IMR-90 (cell line): Measurements from ENCODE around the gene CHST2. TPM values are rescaled to one million over a fixed set of nuclear protein-coding genes. Genes with fewer than 3 reads are reported as not detected.

Experiments
- ATAC-seq: fragments of 200-7000 bp; cut with Tn5 transposase; 2 replicates; pipeline ENCODE4 v1.9.1; 2020; ENCODE audit warnings: low read depth, mild to moderate bottlenecking, moderate library complexity
- BruUV-seq: library from RNA; stranded (reverse); fragments of 400-500 nt; replicated peaks from 2 replicates; lab custom pipeline; 2021; lab: Mats Ljungman, UMichigan
- CTCF ChIA-PET: fragments of 300-600 bp; formaldehyde crosslinking; extraction: SDS; loops from one replicate; lab custom pipeline; 2021; ENCODE audit warnings: antibody characterized with exemption; lab: Yijun Ruan, JAX
- POLR2A ChIA-PET: fragments of 300-600 bp; sonication (Branson Sonifier 250); formaldehyde crosslinking; loops from one replicate; lab custom pipeline; 2022; ENCODE audit warnings: antibody characterized with exemption; ENCODE audit not compliant: unreplicated experiment; lab: Charles Lee
- DNase-seq: peaks from one replicate; pipeline ENCODE4 v3.0.0; 2013
- H2AFZ ChIP-seq: replicated peaks from 2 replicates; pipeline ENCODE3; 2013; ENCODE audit warnings: low read length, mild to moderate bottlenecking; ENCODE audit not compliant: poor library complexity
- H2AK5ac ChIP-seq: 2 replicates; pipeline ENCODE4 v1.6.1; 2013; ENCODE audit warnings: low read depth, low read length, inconsistent platforms
- H2AK9ac ChIP-seq: replicated peaks from 2 replicates; pipeline ENCODE3; 2013; ENCODE audit warnings: mild to moderate bottlenecking, low read depth, low read length, moderate library complexity; ENCODE audit not compliant: poor library complexity
- H2BK120ac ChIP-seq: 2 replicates; pipeline ENCODE4 v1.6.1; 2013; ENCODE audit warnings: low read depth, low read length, inconsistent platforms
- H2BK15ac ChIP-seq: 3 replicates; pipeline ENCODE4 v1.6.1; 2013; ENCODE audit warnings: low read depth, low read length, inconsistent platforms
- H2BK20ac ChIP-seq: 2 replicates; pipeline ENCODE4 v1.6.1; 2013; ENCODE audit warnings: low read depth, mild to moderate bottlenecking, inconsistent platforms, low read length, moderate library complexity
- H2BK5ac ChIP-seq: 2 replicates; pipeline ENCODE4 v1.6.1; 2013; ENCODE audit warnings: mild to moderate bottlenecking, low read depth, low read length, inconsistent platforms; ENCODE audit not compliant: poor library complexity, severe bottlenecking
- H3K14ac ChIP-seq: replicated peaks from 2 replicates; pipeline ENCODE4 v1.6.1; 2013; ENCODE audit warnings: low read depth, low read length, inconsistent platforms
- H3K18ac ChIP-seq: 2 replicates; pipeline ENCODE4 v1.6.1; 2013; ENCODE audit warnings: low read depth, low read length, control low read depth
- H3K23ac ChIP-seq: 2 replicates; pipeline ENCODE4 v1.6.1; 2013; ENCODE audit warnings: low read depth, low read length, inconsistent platforms
- H3K27ac ChIP-seq: 2 replicates; pipeline ENCODE4 v1.5.1; 2013; ENCODE audit warnings: mild to moderate bottlenecking, control low read depth, low read length; ENCODE audit not compliant: insufficient read depth
- H3K27me3 ChIP-seq: 2 replicates; pipeline ENCODE4 v1.6.1; 2013; ENCODE audit warnings: low read length; ENCODE audit not compliant: control insufficient read depth, insufficient read depth
- H3K36me3 ChIP-seq: 2 replicates; pipeline ENCODE4 v1.6.1; 2013; ENCODE audit warnings: low read length, mixed read lengths; ENCODE audit not compliant: control insufficient read depth, insufficient read depth
- H3K4ac ChIP-seq: 2 replicates; pipeline ENCODE4 v1.6.1; 2013; ENCODE audit warnings: low read depth, low read length, inconsistent platforms
- H3K4me1 ChIP-seq: 2 replicates; pipeline ENCODE4 v1.6.1; 2013; ENCODE audit warnings: low read length, mixed read lengths; ENCODE audit not compliant: control insufficient read depth, insufficient read depth
- H3K4me2 ChIP-seq: 2 replicates; pipeline ENCODE4 v1.6.1; 2013; ENCODE audit warnings: low read depth, mild to moderate bottlenecking, control low read depth, low read length, moderate library complexity
- H3K4me3 ChIP-seq: 2 replicates; pipeline ENCODE4 v1.5.1; 2013; ENCODE audit warnings: low read depth, mild to moderate bottlenecking, control low read depth, low read length, moderate library complexity; ENCODE audit not compliant: insufficient read depth
- H3K56ac ChIP-seq: 2 replicates; pipeline ENCODE4 v1.6.1; 2013; ENCODE audit warnings: low read length, inconsistent platforms; ENCODE audit not compliant: insufficient read depth; ENCODE audit errors: extremely low read depth
- H3K79me1 ChIP-seq, 2 experiments: 2 replicates each; pipeline ENCODE4 v1.6.1; 2013; ENCODE audit warnings: low read length in 2 of 2, inconsistent platforms in 1 of 2, low read depth in 1 of 2
- H3K9ac ChIP-seq: 2 replicates; pipeline ENCODE4 v1.6.1; 2013; ENCODE audit warnings: low read depth, low read length, control low read depth
- H3K9me1 ChIP-seq: 2 replicates; pipeline ENCODE4 v1.6.1; 2013; ENCODE audit warnings: low read length, inconsistent platforms; ENCODE audit not compliant: insufficient read depth
- H3K9me3 ChIP-seq: 2 replicates; pipeline ENCODE4 v1.6.1; 2013; ENCODE audit warnings: low read length; ENCODE audit not compliant: control insufficient read depth, insufficient read depth
- H4K20me1 ChIP-seq: 2 replicates; pipeline ENCODE4 v1.6.1; 2013; ENCODE audit warnings: low read length, inconsistent platforms; ENCODE audit not compliant: insufficient read depth
- H4K5ac ChIP-seq: 2 replicates; pipeline ENCODE4 v1.6.1; 2013; ENCODE audit warnings: mild to moderate bottlenecking, low read depth, low read length, control low read depth
- H4K8ac ChIP-seq, 2 experiments: 2 replicates each; pipeline ENCODE4 v1.6.1; 2013; ENCODE audit warnings: low read depth in 2 of 2, low read length in 2 of 2, control low read depth in 1 of 2, inconsistent platforms in 1 of 2
- H4K91ac ChIP-seq: 2 replicates; pipeline ENCODE4 v1.6.1; 2013; ENCODE audit warnings: low read depth, low read length, inconsistent platforms; ENCODE audit not compliant: insufficient read depth
- BHLHE40 ChIP-seq: fragments of 150-350 bp; IDR thresholded peaks from 2 replicates; pipeline ENCODE4 v1.6.1; 2016; ENCODE audit warnings: mild to moderate bottlenecking, low read depth, low read length
- CEBPB ChIP-seq: IDR thresholded peaks from 2 replicates; pipeline ENCODE4 v1.6.1; 2012; ENCODE audit warnings: low read depth, low read length, improper control_type of control experiment
- CHD1 ChIP-seq: IDR thresholded peaks from 2 replicates; pipeline ENCODE4 v1.6.1; 2012; ENCODE audit warnings: low read depth, low read length, improper control_type of control experiment
- ELK1 ChIP-seq: fragments of 150-350 bp; IDR thresholded peaks from 2 replicates; pipeline ENCODE4 v1.6.1; 2016; ENCODE audit warnings: low read depth, mild to moderate bottlenecking, low read length, moderate library complexity, borderline replicate concordance
- FOS ChIP-seq: fragments of 150-350 bp; IDR thresholded peaks from 2 replicates; pipeline ENCODE4 v1.6.1; 2016; ENCODE audit warnings: low read depth, low read length
- MAZ ChIP-seq: IDR thresholded peaks from 2 replicates; pipeline ENCODE4 v1.6.1; 2012; ENCODE audit warnings: low read depth, mild to moderate bottlenecking, low read length, improper control_type of control experiment, moderate library complexity, borderline replicate concordance
- MXI1 ChIP-seq: IDR thresholded peaks from 2 replicates; pipeline ENCODE4 v1.6.1; 2012; ENCODE audit warnings: low read depth, mild to moderate bottlenecking, low read length, moderate library complexity, borderline replicate concordance
- POLR2A ChIP-seq: IDR thresholded peaks from 2 replicates; pipeline ENCODE4 v1.6.1; 2012; ENCODE audit warnings: mild to moderate bottlenecking, low read depth, low read length
- RAD21 ChIP-seq: IDR thresholded peaks from 2 replicates; pipeline ENCODE4 v1.6.1; 2012; ENCODE audit warnings: low read length, improper control_type of control experiment
- RCOR1 ChIP-seq: IDR thresholded peaks from 2 replicates; pipeline ENCODE4 v1.6.1; 2012; ENCODE audit warnings: mild to moderate bottlenecking, low read length, improper control_type of control experiment; ENCODE audit not compliant: insufficient replicate concordance
- RFX5 ChIP-seq: IDR thresholded peaks from 2 replicates; pipeline ENCODE4 v1.8.0; 2012; ENCODE audit warnings: low read depth, mild to moderate bottlenecking, low read length, moderate library complexity
- SMC3 ChIP-seq: fragments of 150-350 bp; IDR thresholded peaks from 2 replicates; pipeline ENCODE4 v1.6.1; 2016; ENCODE audit warnings: low read depth, mild to moderate bottlenecking, antibody characterized with exemption, low read length, moderate library complexity
- WGBS, 2 experiments: methylation state at CpG; one replicate each; pipeline versions ENCODE4 v1.1.5 to v1.1.7; 2013; ENCODE audit warnings: missing lambda C conversion rate in 2 of 2; ENCODE audit not compliant: insufficient read length in 1 of 2; ENCODE audit errors: extremely low coverage in 2 of 2; 5-methylcytosine and 5-hydroxymethylcytosine counted together
- dilution Hi-C: fragments of 300-500 bp; cut with HindIII; formaldehyde crosslinking; loops from one replicate; pipeline ENCODE4 v1.14.3; 2018; ENCODE audit warnings: low sequenced_read_pairs; ENCODE audit not compliant: unreplicated experiment
- in situ Hi-C: fragments of 300-500 bp; cut with MboI; formaldehyde crosslinking; loops from 3 replicates; pipeline ENCODE4 v1.14.3; 2019; ENCODE audit warnings: low sequenced_read_pairs, inconsistent platforms, mixed read lengths
- intact Hi-C: fragments of 100-400 bp; cut with micrococcal nuclease; formaldehyde crosslinking; loops from 2 replicates; pipeline ENCODE4 v1.10.0; 2022
- polyA plus RNA-seq, 3 experiments: library from polyadenylated mRNA; depleted of rRNA; stranded (reverse); fragments of >200 nt; gene quantifications; 2 replicates each; pipeline ENCODE4 v1.2.3, GENCODE V29; 2012; ENCODE audit warnings: low replicate concordance in 1 of 3
- total RNA-seq: library from RNA; depleted of rRNA; stranded (reverse); fragments of >200 nt; gene quantifications from 2 replicates; pipeline ENCODE4 v1.2.3, GENCODE V29; 2012
- TF ChIP-seq, protein P1 (sequence below): fragments of 150-350 bp; IDR thresholded peaks from 2 replicates; pipeline ENCODE4 v1.6.1; 2017; ENCODE audit warnings: mild to moderate bottlenecking, antibody characterized with exemption, low read length, low read depth

CHST2 gene
- total and polyA plus RNA-seq, 2 of the 4 experiments (the other 2 are of a cell fraction), result 0.90 to 1.4 TPM

- Histone ChIP-seq H3K56ac (no peak overlapping the region), H3K9ac (no peak overlapping the region), H2AFZ (no peak overlapping the region), H2BK15ac (no peak overlapping the region), H2BK5ac (no peak overlapping the region), H3K23ac (no peak overlapping the region), H3K36me3 (no peaks in the 10 kb centered on the region), H4K20me1 (no peaks in the 10 kb centered on the region), H3K18ac (no peak overlapping the region), H3K27ac (no peak overlapping the region), H3K14ac (no peak overlapping the region), H3K4ac (no peak overlapping the region), H2BK120ac (no peak overlapping the region), H3K27me3 (peaks cover 10% of the 10 kb centered on the region), H4K5ac (no peak overlapping the region), H4K91ac (no peak overlapping the region), H3K4me1 (no peaks in the 10 kb centered on the region), H3K9me3 (peaks cover 5% of the 10 kb centered on the region), H4K8ac (no peak overlapping the region), H2BK20ac (no peak overlapping the region), H3K4me2 (no peak overlapping the region), H2AK9ac (no peak overlapping the region), H3K4me3 (no peak overlapping the region), H3K79me1 (no peaks in the 10 kb centered on the region), H2AK5ac (no peak overlapping the region), H3K9me1 (no peaks in the 10 kb centered on the region)
- intact Hi-C loops, result no loop called here
- BruUV-seq, result no TSS peak
- POLR2A ChIA-PET, result no interaction called here
- in situ Hi-C loops, result loop anchor here (10.0 kb wide), 1 partner anchor 545 kb away; no protein-coding TSS in a partner anchor
- no peak for TF ChIP-seq MAZ
- TF ChIP-seq MXI1, result no peak
- TF ChIP-seq CHD1, result no peak
- TF ChIP-seq SMC3, result no peak
- TF ChIP-seq FOS, result no peak
- TF ChIP-seq, protein P1, sequence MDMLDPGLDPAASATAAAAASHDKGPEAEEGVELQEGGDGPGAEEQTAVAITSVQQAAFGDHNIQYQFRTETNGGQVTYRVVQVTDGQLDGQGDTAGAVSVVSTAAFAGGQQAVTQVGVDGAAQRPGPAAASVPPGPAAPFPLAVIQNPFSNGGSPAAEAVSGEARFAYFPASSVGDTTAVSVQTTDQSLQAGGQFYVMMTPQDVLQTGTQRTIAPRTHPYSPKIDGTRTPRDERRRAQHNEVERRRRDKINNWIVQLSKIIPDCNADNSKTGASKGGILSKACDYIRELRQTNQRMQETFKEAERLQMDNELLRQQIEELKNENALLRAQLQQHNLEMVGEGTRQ, result no peak
- TF ChIP-seq POLR2A, result no peak
- no peak for TF ChIP-seq RFX5
- no peak for TF ChIP-seq CEBPB
- TF ChIP-seq RCOR1, result no peak
- no peak for TF ChIP-seq ELK1
- no peak for TF ChIP-seq BHLHE40
- TF ChIP-seq RAD21, result no peak
- CTCF ChIA-PET, result no interaction called here
- dilution Hi-C loops, result no loop called here
- WGBS, 2 experiments, result no CpG with 5 or more reads among the region's 5 CpGs
- DNase-seq, result no peak
- ATAC-seq, result no peak
Observed at GRCh38 chr3:143109861-143110260, 9.7 kb upstream of the CHST2 start.
